Measurements from ENCODE around the gene EXOC5. TPM values are rescaled to one million over a fixed set of nuclear protein-coding genes. Genes with fewer than 3 reads are reported as not detected.

Gene EXOC5
- total RNA-seq, 1 donor from 2014 or later, result 70.2 TPM

DNA sequence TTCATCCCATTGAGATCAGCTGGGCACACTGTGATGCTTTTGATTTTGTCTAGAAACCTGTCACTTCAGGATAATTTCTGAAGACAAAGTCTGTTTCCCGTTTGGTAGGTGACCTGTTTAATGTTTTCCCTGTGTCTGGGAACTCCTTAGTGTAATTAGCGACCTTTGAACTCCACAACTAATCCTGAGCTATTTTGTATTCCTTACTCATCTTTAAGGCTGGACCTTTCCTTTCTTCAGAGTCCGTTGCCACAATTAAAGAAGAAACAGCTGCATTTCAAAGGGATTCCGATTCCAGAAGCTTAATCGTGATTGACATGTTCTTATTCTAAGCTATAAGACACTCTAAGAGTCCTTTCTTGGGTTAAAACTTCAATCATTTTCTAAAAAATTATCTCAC is 22.0 kb upstream of the EXOC5 start:
- H3K27ac ChIP-seq, result no peak overlapping the region
- H3K36me3 ChIP-seq, result peaks cover 57% of the 10 kb centered on the region
- no peaks in the 10 kb centered on the region for H3K4me1 ChIP-seq
- H3K27me3 ChIP-seq (ENCODE audit: low read depth), result no peaks in the 10 kb centered on the region
- H3K4me3 ChIP-seq, result no peak overlapping the region
- no peaks in the 10 kb centered on the region for H3K9me3 ChIP-seq
- TF ChIP-seq, protein P1, sequence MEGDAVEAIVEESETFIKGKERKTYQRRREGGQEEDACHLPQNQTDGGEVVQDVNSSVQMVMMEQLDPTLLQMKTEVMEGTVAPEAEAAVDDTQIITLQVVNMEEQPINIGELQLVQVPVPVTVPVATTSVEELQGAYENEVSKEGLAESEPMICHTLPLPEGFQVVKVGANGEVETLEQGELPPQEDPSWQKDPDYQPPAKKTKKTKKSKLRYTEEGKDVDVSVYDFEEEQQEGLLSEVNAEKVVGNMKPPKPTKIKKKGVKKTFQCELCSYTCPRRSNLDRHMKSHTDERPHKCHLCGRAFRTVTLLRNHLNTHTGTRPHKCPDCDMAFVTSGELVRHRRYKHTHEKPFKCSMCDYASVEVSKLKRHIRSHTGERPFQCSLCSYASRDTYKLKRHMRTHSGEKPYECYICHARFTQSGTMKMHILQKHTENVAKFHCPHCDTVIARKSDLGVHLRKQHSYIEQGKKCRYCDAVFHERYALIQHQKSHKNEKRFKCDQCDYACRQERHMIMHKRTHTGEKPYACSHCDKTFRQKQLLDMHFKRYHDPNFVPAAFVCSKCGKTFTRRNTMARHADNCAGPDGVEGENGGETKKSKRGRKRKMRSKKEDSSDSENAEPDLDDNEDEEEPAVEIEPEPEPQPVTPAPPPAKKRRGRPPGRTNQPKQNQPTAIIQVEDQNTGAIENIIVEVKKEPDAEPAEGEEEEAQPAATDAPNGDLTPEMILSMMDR (IDR thresholded peaks at IDR 0.05), result no peak
- DNase-seq, result no peak
- intact Hi-C loops (cut with DNase I), result no loop called here
- no peak for ATAC-seq

DNA sequence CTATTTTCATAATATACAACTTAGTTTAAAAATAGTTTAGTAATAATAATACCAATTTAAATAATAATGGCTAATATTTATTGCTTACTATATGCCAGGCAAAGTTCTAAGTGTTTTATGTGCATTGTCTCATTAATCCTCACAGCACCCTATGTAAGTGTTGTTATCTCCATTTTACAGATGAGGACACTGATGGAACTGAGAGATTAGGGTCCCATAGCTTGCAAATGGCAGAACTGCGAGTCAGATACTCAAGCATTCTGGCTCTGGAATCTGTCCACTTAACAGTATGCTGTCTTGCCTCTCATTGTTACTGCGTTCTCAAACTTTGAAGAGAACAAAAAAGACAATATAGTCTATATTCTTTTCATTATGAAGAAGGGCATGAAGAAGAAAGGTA is 19.0 kb upstream of the EXOC5 start:
- ATAC-seq, result no peak
- Histone ChIP-seq H3K27ac (no peak overlapping the region), H3K27me3 (ENCODE audit: low read depth) (no peaks in the 10 kb centered on the region), H3K9me3 (no peaks in the 10 kb centered on the region), H3K36me3 (peaks cover 84% of the 10 kb centered on the region), H3K4me3 (no peak overlapping the region), H3K4me1 (no peaks in the 10 kb centered on the region)
- TF ChIP-seq, protein P1 (IDR thresholded peaks at IDR 0.05), result no peak
- DNase-seq, result no peak
- intact Hi-C loops (cut with DNase I), result no loop called here

DNA sequence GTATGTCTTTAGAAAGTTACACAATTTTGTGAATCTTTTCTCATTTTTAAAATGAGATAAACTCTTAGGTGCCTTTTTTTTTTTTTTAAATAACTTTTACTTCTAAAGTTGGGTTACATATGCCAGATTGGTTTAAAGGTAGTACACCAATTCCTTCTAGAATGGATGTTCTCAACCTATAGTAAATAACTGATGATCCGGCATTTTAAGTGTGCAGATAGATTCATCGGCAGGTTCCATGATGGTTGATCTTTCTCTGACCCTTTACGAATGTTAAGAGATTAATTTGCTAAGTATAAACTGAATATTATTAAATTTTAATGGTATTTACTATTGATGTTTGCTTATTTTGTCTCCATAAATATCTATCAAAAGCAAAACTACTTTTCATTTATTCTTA is 8.4 kb upstream of the EXOC5 start:
- DNase-seq, result no peak
- Histone ChIP-seq H3K9me3 (no peaks in the 10 kb centered on the region), H3K27me3 (ENCODE audit: low read depth) (no peaks in the 10 kb centered on the region), H3K27ac (no peak overlapping the region), H3K4me3 (no peak overlapping the region), H3K36me3 (peaks cover 41% of the 10 kb centered on the region), H3K4me1 (peaks cover 1% of the 10 kb centered on the region)
- TF ChIP-seq, protein P1 (IDR thresholded peaks at IDR 0.05), result no peak
- ATAC-seq, result no peak
- intact Hi-C loops (cut with DNase I), result no loop called here

DNA sequence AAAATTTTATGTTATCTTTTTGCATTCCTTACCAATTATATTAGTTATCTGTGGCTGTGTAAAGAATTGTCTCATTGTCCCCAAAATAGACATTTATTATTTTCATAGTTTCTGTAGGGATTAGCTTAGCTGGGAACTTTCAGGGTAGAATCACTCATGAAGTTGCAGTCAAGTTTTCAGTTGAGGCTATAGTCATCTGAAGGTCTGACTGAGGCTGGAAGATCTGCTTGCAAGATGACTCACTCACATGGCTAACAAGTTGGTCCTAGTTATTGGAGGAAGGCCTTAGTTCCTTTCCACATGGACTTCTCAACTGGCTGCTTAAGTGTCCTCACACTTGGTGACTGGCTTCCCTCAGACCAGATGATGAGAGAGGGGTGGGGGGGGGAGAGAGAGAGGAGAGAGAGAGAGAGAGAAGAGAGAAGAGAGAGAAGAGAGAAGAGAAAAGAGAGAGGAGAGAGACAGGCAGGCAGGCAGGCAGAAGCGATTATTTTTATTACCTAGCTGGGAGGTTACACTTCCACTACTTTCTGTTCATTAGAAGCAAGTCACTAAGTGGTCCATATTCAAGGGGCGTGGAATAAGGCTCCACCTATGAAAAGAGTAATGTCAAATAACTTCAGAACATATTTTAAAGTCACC is 6.4 kb upstream of the EXOC5 start:
- H3K9me3 ChIP-seq, result no peaks in the 10 kb centered on the region
- no peak overlapping the region for H3K4me3 ChIP-seq
- no peak overlapping the region for H3K27ac ChIP-seq
- peaks cover 22% of the 10 kb centered on the region for H3K36me3 ChIP-seq
- TF ChIP-seq, protein P1 (IDR thresholded peaks at IDR 0.05), result no peak
- ATAC-seq (no peak), DNase-seq (no peak)
- intact Hi-C loops (cut with DNase I), result no loop called here
- peaks cover 20% of the 10 kb centered on the region for H3K4me1 ChIP-seq
- no peaks in the 10 kb centered on the region for H3K27me3 ChIP-seq (ENCODE audit: low read depth)

DNA sequence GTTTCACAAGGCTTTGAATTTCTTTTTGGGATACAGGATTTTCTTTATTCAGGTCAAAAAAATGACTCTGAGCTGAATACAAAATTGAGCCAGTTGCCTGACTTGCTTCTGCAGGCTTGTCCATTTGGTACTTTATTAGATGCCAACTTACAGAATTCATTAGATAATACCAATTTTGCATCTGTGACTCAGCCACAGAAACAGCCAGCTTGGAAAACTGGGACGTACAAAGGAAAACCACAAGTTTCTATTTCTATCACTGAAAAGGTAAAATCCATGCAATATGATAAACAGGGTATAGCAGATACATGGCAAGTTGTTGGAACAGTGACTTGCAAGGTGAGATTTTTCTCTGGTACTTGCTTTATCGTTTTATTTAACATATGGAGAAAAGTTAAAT is 5.8 kb upstream of the EXOC5 start:
- Histone ChIP-seq H3K27me3 (ENCODE audit: low read depth) (no peaks in the 10 kb centered on the region), H3K4me1 (peaks cover 25% of the 10 kb centered on the region), H3K9me3 (no peaks in the 10 kb centered on the region), H3K4me3 (no peak overlapping the region), H3K36me3 (peaks cover 21% of the 10 kb centered on the region), H3K27ac (no peak overlapping the region)
- ATAC-seq (no peak), DNase-seq (no peak)
- TF ChIP-seq, protein P1 (IDR thresholded peaks at IDR 0.05), result no peak
- intact Hi-C loops (cut with DNase I), result no loop called here

Measured in lower lobe of right lung (tissue), 2 donors.